WTC11 (cell line): ENCODE results near the gene CEACAM18. TPM values are rescaled to one million over a fixed set of nuclear protein-coding genes. Genes with fewer than 3 reads are reported as not detected.

Source experiments
- ATAC-seq: fragments of 200-7000 bp; cut with Tn5 transposase; 2 replicates; pipeline ENCODE4 v1.10.0; 2021; ENCODE audit warnings: mild to moderate bottlenecking, moderate library complexity
- CTCF ChIA-PET: fragments of 300-600 bp; sonication (Branson Sonifier 250); formaldehyde crosslinking; loops from one replicate; lab custom pipeline; 2021; ENCODE audit warnings: antibody characterized with exemption; lab: Charles Lee
- POLR2A ChIA-PET: fragments of 350-600 bp; sonication (Branson Sonifier 250); formaldehyde crosslinking; loops from one replicate; lab custom pipeline; 2021; ENCODE audit warnings: antibody characterized with exemption; lab: Charles Lee
- DNase-seq: peaks from one replicate; pipeline ENCODE4 v3.0.0; 2021; ENCODE audit warnings: low spot score
- H3K27ac Mint-ChIP-seq: 2 replicates; pipeline ENCODE4 v1.8.0; 2021; ENCODE audit warnings: mixed read lengths
- H3K27me3 Mint-ChIP-seq: 2 replicates; pipeline ENCODE4 v1.8.0; 2021; ENCODE audit warnings: low read depth, mild to moderate bottlenecking, moderate library complexity, mixed read lengths
- H3K36me3 Mint-ChIP-seq: 2 replicates; pipeline ENCODE4 v1.8.0; 2021; ENCODE audit warnings: mixed read lengths
- H3K4me1 Mint-ChIP-seq: 2 replicates; pipeline ENCODE4 v1.8.0; 2022; ENCODE audit warnings: mixed read lengths
- H3K4me3 Mint-ChIP-seq: 2 replicates; pipeline ENCODE4 v1.8.0; 2021; ENCODE audit warnings: mild to moderate bottlenecking, moderate library complexity, mixed read lengths
- H3K9me3 Mint-ChIP-seq: 2 replicates; pipeline ENCODE4 v1.8.0; 2021; ENCODE audit warnings: mixed read lengths
- ATF6 ChIP-seq: sonication (generic); formaldehyde crosslinking; IDR thresholded peaks from 2 replicates; pipeline ENCODE4 v1.8.1; 2023; ENCODE audit warnings: mild to moderate bottlenecking, missing genetic modification reagents
- CREM ChIP-seq: sonication (generic); formaldehyde crosslinking; IDR thresholded peaks from 2 replicates; pipeline ENCODE4 v1.8.1; 2022; ENCODE audit warnings: mild to moderate bottlenecking, missing genetic modification reagents, moderate library complexity
- E2F4 ChIP-seq: sonication (generic); formaldehyde crosslinking; IDR thresholded peaks from 2 replicates; pipeline ENCODE4 v1.8.1; 2022; ENCODE audit warnings: low read depth, mild to moderate bottlenecking, moderate library complexity, missing genetic modification reagents, borderline replicate concordance
- E2F5 ChIP-seq: sonication (generic); formaldehyde crosslinking; IDR thresholded peaks from 2 replicates; pipeline ENCODE4 v1.8.1; 2022; ENCODE audit warnings: mild to moderate bottlenecking, moderate library complexity, missing genetic modification reagents
- GABPB1 ChIP-seq: sonication (generic); formaldehyde crosslinking; IDR thresholded peaks from 2 replicates; pipeline ENCODE4 v1.8.1; 2023; ENCODE audit warnings: mild to moderate bottlenecking, missing genetic modification reagents
- IRF2 ChIP-seq: sonication (generic); formaldehyde crosslinking; IDR thresholded peaks from 2 replicates; pipeline ENCODE4 v1.8.0; 2022; ENCODE audit warnings: low read depth, missing genetic modification reagents, borderline replicate concordance
- PRRX2 ChIP-seq: fragments of 250-450 bp; sonication (Bioruptor Pico); IDR thresholded peaks from 2 replicates; pipeline ENCODE4 v1.8.0; 2021; ENCODE audit warnings: mild to moderate bottlenecking
- SMAD3 ChIP-seq: sonication (generic); formaldehyde crosslinking; IDR thresholded peaks from 2 replicates; pipeline ENCODE4 v1.8.0; 2022; ENCODE audit warnings: missing genetic modification reagents, mild to moderate bottlenecking, borderline replicate concordance
- SMAD4 ChIP-seq: sonication (generic); formaldehyde crosslinking; IDR thresholded peaks from 2 replicates; pipeline ENCODE4 v1.8.0; 2022; ENCODE audit warnings: mild to moderate bottlenecking, missing genetic modification reagents
- TEAD4 ChIP-seq: sonication (generic); formaldehyde crosslinking; IDR thresholded peaks from 2 replicates; pipeline ENCODE4 v1.8.0; 2022; ENCODE audit warnings: mild to moderate bottlenecking, missing genetic modification reagents
- ZNF219 ChIP-seq: sonication (generic); formaldehyde crosslinking; IDR thresholded peaks from 2 replicates; pipeline ENCODE4 v1.8.0; 2023; ENCODE audit warnings: missing genetic modification reagents, mild to moderate bottlenecking, borderline replicate concordance
- ZNF671 ChIP-seq: fragments of 250-450 bp; sonication (Bioruptor Pico); IDR thresholded peaks from 2 replicates; pipeline ENCODE4 v1.8.0; 2021; ENCODE audit warnings: mild to moderate bottlenecking
- ZSCAN18 ChIP-seq: fragments of 250-450 bp; sonication (Bioruptor Pico); IDR thresholded peaks from 2 replicates; pipeline ENCODE4 v2.1.2; 2022; ENCODE audit warnings: mild to moderate bottlenecking, moderate library complexity
- total RNA-seq: library from RNA; stranded (reverse); gene quantifications from 3 replicates; pipeline ENCODE4 v1.2.3, GENCODE V29; 2021
- TF ChIP-seq, protein P1 (sequence below): sonication (generic); formaldehyde crosslinking; IDR thresholded peaks from 2 replicates; pipeline ENCODE4 v1.8.1; 2023; ENCODE audit warnings: mild to moderate bottlenecking, missing genetic modification reagents, moderate library complexity
- TF ChIP-seq, protein P2 (sequence below): sonication (generic); formaldehyde crosslinking; IDR thresholded peaks from 2 replicates; pipeline ENCODE4 v1.8.0; 2022; ENCODE audit warnings: missing genetic modification reagents
- TF ChIP-seq, protein P3 (sequence below): fragments of 250-450 bp; sonication (Bioruptor Pico); IDR thresholded peaks from 2 replicates; pipeline ENCODE4 v1.9.0; 2021; ENCODE audit warnings: mild to moderate bottlenecking

CEACAM18 gene
- total RNA-seq, 1 experiment from 2014 or later, result not detected

GRCh38 chr19:51520728-51521127 is 42.4 kb downstream of the CEACAM18 start (continued):
- TF ChIP-seq SMAD3 (CRISPR knock-in tag) (no peak), ZSCAN18 (CRISPR knock-in tag) (no peak)

DNA sequence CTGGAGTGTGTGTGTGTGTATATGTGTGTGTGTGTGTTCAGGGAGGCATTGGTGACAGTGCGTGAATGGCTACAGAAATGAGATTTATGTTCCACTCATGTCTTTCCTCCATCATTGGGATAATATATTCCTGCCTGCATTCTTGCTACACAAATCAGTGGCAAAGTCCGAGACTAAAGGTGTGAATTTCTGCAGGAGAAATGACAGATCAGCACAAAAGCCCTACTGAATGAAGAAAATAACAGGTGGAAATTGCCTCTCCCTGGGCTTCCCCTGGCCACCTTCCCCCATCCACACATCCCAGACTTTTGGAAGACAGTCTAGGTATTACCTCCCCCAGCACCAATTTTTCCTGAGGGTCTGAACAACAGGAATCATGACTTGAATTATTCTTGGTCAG is 43.0 kb downstream of the CEACAM18 start:
- TF ChIP-seq E2F4, result no peak
- TF ChIP-seq ZNF671, result no peak
- TF ChIP-seq IRF2 (CRISPR knock-in tag), result no peak
- TF ChIP-seq GABPB1 (CRISPR knock-in tag), result no peak
- TF ChIP-seq, protein P1, sequence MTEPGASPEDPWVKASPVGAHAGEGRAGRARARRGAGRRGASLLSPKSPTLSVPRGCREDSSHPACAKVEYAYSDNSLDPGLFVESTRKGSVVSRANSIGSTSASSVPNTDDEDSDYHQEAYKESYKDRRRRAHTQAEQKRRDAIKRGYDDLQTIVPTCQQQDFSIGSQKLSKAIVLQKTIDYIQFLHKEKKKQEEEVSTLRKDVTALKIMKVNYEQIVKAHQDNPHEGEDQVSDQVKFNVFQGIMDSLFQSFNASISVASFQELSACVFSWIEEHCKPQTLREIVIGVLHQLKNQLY (CRISPR knock-in tag), result no peak
- no peak for TF ChIP-seq CREM (CRISPR knock-in tag)
- TF ChIP-seq, protein P2, sequence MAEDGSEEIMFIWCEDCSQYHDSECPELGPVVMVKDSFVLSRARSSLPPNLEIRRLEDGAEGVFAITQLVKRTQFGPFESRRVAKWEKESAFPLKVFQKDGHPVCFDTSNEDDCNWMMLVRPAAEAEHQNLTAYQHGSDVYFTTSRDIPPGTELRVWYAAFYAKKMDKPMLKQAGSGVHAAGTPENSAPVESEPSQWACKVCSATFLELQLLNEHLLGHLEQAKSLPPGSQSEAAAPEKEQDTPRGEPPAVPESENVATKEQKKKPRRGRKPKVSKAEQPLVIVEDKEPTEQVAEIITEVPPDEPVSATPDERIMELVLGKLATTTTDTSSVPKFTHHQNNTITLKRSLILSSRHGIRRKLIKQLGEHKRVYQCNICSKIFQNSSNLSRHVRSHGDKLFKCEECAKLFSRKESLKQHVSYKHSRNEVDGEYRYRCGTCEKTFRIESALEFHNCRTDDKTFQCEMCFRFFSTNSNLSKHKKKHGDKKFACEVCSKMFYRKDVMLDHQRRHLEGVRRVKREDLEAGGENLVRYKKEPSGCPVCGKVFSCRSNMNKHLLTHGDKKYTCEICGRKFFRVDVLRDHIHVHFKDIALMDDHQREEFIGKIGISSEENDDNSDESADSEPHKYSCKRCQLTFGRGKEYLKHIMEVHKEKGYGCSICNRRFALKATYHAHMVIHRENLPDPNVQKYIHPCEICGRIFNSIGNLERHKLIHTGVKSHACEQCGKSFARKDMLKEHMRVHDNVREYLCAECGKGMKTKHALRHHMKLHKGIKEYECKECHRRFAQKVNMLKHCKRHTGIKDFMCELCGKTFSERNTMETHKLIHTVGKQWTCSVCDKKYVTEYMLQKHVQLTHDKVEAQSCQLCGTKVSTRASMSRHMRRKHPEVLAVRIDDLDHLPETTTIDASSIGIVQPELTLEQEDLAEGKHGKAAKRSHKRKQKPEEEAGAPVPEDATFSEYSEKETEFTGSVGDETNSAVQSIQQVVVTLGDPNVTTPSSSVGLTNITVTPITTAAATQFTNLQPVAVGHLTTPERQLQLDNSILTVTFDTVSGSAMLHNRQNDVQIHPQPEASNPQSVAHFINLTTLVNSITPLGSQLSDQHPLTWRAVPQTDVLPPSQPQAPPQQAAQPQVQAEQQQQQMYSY (CRISPR knock-in tag), result no peak
- no peak for TF ChIP-seq PRRX2 (CRISPR knock-in tag)
- no peak for TF ChIP-seq SMAD4
- TF ChIP-seq, protein P3, sequence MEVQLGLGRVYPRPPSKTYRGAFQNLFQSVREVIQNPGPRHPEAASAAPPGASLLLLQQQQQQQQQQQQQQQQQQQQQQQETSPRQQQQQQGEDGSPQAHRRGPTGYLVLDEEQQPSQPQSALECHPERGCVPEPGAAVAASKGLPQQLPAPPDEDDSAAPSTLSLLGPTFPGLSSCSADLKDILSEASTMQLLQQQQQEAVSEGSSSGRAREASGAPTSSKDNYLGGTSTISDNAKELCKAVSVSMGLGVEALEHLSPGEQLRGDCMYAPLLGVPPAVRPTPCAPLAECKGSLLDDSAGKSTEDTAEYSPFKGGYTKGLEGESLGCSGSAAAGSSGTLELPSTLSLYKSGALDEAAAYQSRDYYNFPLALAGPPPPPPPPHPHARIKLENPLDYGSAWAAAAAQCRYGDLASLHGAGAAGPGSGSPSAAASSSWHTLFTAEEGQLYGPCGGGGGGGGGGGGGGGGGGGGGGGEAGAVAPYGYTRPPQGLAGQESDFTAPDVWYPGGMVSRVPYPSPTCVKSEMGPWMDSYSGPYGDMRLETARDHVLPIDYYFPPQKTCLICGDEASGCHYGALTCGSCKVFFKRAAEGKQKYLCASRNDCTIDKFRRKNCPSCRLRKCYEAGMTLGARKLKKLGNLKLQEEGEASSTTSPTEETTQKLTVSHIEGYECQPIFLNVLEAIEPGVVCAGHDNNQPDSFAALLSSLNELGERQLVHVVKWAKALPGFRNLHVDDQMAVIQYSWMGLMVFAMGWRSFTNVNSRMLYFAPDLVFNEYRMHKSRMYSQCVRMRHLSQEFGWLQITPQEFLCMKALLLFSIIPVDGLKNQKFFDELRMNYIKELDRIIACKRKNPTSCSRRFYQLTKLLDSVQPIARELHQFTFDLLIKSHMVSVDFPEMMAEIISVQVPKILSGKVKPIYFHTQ (CRISPR knock-in tag), result no peak
- no peak for TF ChIP-seq E2F5 (CRISPR knock-in tag)
- no peak for TF ChIP-seq ATF6
- TF ChIP-seq TEAD4, result no peak
- no peak for TF ChIP-seq ZNF219 (CRISPR knock-in tag)
- no peak overlapping the region for H3K4me3 Mint-ChIP-seq
- no peak overlapping the region for H3K27ac Mint-ChIP-seq
- ChIA-PET CTCF (interaction anchor here (0.9 kb wide), 1 partner anchor 136 kb away, joined by 3 read pairs; no protein-coding TSS in a partner anchor), POLR2A (no interaction called here)
- H3K9me3 Mint-ChIP-seq, result peaks cover 25% of the 10 kb centered on the region
- no peaks in the 10 kb centered on the region for H3K4me1 Mint-ChIP-seq
- H3K27me3 Mint-ChIP-seq, result peaks cover 32% of the 10 kb centered on the region
- H3K36me3 Mint-ChIP-seq, result no peaks in the 10 kb centered on the region
- ATAC-seq, result no peak
- no peak for DNase-seq
